DMS114 treated with DMSO at 0.1 percent for 48 hours (cell line): ENCODE results near the gene B9D2.
"Not testable (repeated sequence)": the region's sequence is repeated elsewhere in the genome, so short reads cannot be mapped to it uniquely, and the experiment has no call there.

Source experiments
- DNase-seq: peaks from one replicate; lab custom pipeline; 2025; ENCODE audit not compliant: unreplicated experiment; lab: John Stamatoyannopoulos, UW

B9D2 gene

GRCh38 chr19:41355802-41356201 is 8.1 kb downstream of the B9D2 start:
- no peak for DNase-seq

GRCh38 chr19:41355035-41355434 is 8.9 kb downstream of the B9D2 start:
- no peak for DNase-seq

GRCh38 chr19:41354343-41354953 is 9.5 kb downstream of the B9D2 start:
- DNase-seq, result no peak

- peak; percentile 47 for DNase-seq
These were observed 10.2 kb downstream of the B9D2 start, which contains the start of gene TGFB1 for GRCh38 chr19:41353466-41354342. TSS of gene TGFB1 (minus strand) at chr19:41353922. CDS start at chr19:41353044, 878 bp downstream.

GRCh38 chr19:41352609-41353465 is 11.1 kb downstream of the B9D2 start:
- no peak for DNase-seq

- no peak for DNase-seq
These were observed 11.7 kb downstream of the B9D2 start for GRCh38 chr19:41352279-41352608.

GRCh38 chr19:41351339-41352245 is 12.4 kb downstream of the B9D2 start:
- DNase-seq, result no peak

GRCh38 chr19:41350735-41351338 is 13.1 kb downstream of the B9D2 start:
- DNase-seq, result no peak

- not testable (repeated sequence) for DNase-seq
These were observed 17.0 kb downstream of the B9D2 start for GRCh38 chr19:41346916-41347315.

- DNase-seq, result no peak
These were observed 19.8 kb downstream of the B9D2 start for GRCh38 chr19:41344162-41344561.

GRCh38 chr19:41341669-41342490 is 22.1 kb downstream of the B9D2 start:
- no peak for DNase-seq

- no peak for DNase-seq
These were observed 24.0 kb downstream of the B9D2 start for GRCh38 chr19:41339936-41340335.

GRCh38 chr19:41335467-41335866 is 28.5 kb downstream of the B9D2 start:
- no peak for DNase-seq

GRCh38 chr19:41334793-41335192 is 29.2 kb downstream of the B9D2 start:
- DNase-seq, result no peak

- DNase-seq, result no peak
These were observed 31.5 kb downstream of the B9D2 start for GRCh38 chr19:41332468-41332867.

- no peak for DNase-seq
These were observed 31.9 kb downstream of the B9D2 start for GRCh38 chr19:41332000-41332399.

GRCh38 chr19:41330946-41331678 is 32.8 kb downstream of the B9D2 start:
- DNase-seq, result no peak

GRCh38 chr19:41330481-41330880 is 33.5 kb downstream of the B9D2 start:
- DNase-seq, result no peak

GRCh38 chr19:41328842-41329225 is 35.1 kb downstream of the B9D2 start:
- DNase-seq, result no peak
